Spleen (tissue), 11 donors: ENCODE measurements around the gene SLC9A3. TPM values are rescaled to one million over a fixed set of nuclear protein-coding genes. Genes with fewer than 3 reads are reported as not detected.

Source experiments
- DNase-seq: peaks from one replicate; pipeline ENCODE4 v3.0.0-alpha.2; 2020
- H3K27ac ChIP-seq, 8 donors: fragments of 200-600 bp; sonication (generic) in 7 of 8; 1 replicate in 4 of 8; 2 replicates in 4 of 8; pipeline versions ENCODE4 v1.5.0 to v1.8.0; 2016 to 2021; ENCODE audit warnings: inconsistent platforms in 4 of 8, mild to moderate bottlenecking in 4 of 8, moderate library complexity in 1 of 8
- H3K27me3 ChIP-seq, 7 donors: fragments of 200-600 bp; sonication (generic) in 6 of 7; replicated peaks in 1 of 7; 1 replicate in 4 of 7; 2 replicates in 3 of 7; pipeline versions ENCODE4 v1.5.0 to v1.8.0; 2016 to 2021; ENCODE audit warnings: inconsistent platforms in 3 of 7, mild to moderate bottlenecking in 1 of 7
- H3K36me3 ChIP-seq, 6 donors: fragments of 200-600 bp; sonication (generic) in 5 of 6; 1 replicate in 4 of 6; 2 replicates in 2 of 6; pipeline versions ENCODE4 v1.5.0 to v1.8.0; 2016 to 2021; ENCODE audit warnings: inconsistent platforms in 2 of 6
- H3K4me1 ChIP-seq, 6 donors: fragments of 200-600 bp; sonication (generic) in 5 of 6; 1 replicate in 3 of 6; 2 replicates in 3 of 6; pipeline versions ENCODE4 v1.5.0 to v1.8.0; 2016 to 2021; ENCODE audit warnings: inconsistent platforms in 3 of 6
- H3K4me3 ChIP-seq, 8 donors: fragments of 200-600 bp; sonication (generic) in 7 of 8; 1 replicate in 4 of 8; 2 replicates in 4 of 8; pipeline versions ENCODE4 v1.5.0 to v1.8.0; 2016 to 2021; ENCODE audit warnings: inconsistent platforms in 4 of 8, mild to moderate bottlenecking in 4 of 8, moderate library complexity in 2 of 8
- H3K9me3 ChIP-seq, 8 donors: fragments of 200-600 bp; sonication (generic) in 7 of 8; 1 replicate in 4 of 8; 2 replicates in 4 of 8; pipeline versions ENCODE4 v1.5.0 to v1.8.0; 2016 to 2021; ENCODE audit warnings: inconsistent platforms in 4 of 8
- CTCF ChIP-seq, 11 experiments: fragments of 200-600 bp in 7 of 11; fragments of 450-650 bp in 4 of 11; sonication (generic) in 4 of 11; IDR thresholded peaks in 8 of 11; conservative IDR thresholded peaks in 3 of 11; 1 replicate in 7 of 11; 2 replicates in 4 of 11; pipeline versions ENCODE4 v1.4.0 to v1.8.0; 2016 to 2021; ENCODE audit warnings: antibody characterized with exemption in 11 of 11, inconsistent platforms in 4 of 11, mild to moderate bottlenecking in 1 of 11
- POLR2A ChIP-seq, 3 donors: fragments of 450-650 bp; IDR thresholded peaks; one replicate each; pipeline ENCODE4 v1.5.1; 2017; ENCODE audit warnings: antibody characterized with exemption in 3 of 3, mild to moderate bottlenecking in 1 of 3
- POLR2AphosphoS5 ChIP-seq, 3 donors: sonication (generic); formaldehyde crosslinking; IDR thresholded peaks; one replicate each; pipeline ENCODE4 v1.5.1; 2017; ENCODE audit warnings: antibody characterized with exemption in 3 of 3
- WGBS, 5 donors: extraction: QIAGEN DNeasy Blood & Tissue Kit in 3 of 5; methylation state at CpG; one replicate each; pipeline versions ENCODE4 v1.1.5 to v1.1.7; 2013 to 2018; 5-methylcytosine and 5-hydroxymethylcytosine counted together
- intact Hi-C: fragments of 100-400 bp; cut with DNase I; formaldehyde crosslinking; loops from one replicate; pipeline ENCODE4 v1.15.0; 2023; ENCODE audit warnings: low total_unique reads
- polyA plus RNA-seq, 3 donors: library from polyadenylated mRNA; stranded (reverse); fragments of 200-250 nt; gene quantifications; one replicate each; pipeline ENCODE4 v1.2.1, GENCODE V29; 2013
- total RNA-seq, 7 donors: library from RNA; depleted of rRNA in 3 of 7; stranded (reverse); fragments of >200 nt in 3 of 7; fragmentation: NEBNext Ultra II Directional in 4 of 7; extraction: Animal tissue kit (Norgen Biotek cat#: 25700) in 4 of 7; gene quantifications; one replicate each; pipeline versions ENCODE4 v1.1.0 to v1.2.1, GENCODE V29; 2016 to 2021
- donor health status: healthy with polysubstance abuse.
- donor health status: DM: no; HTN: no; CAD: no; lungs with moderate emphysema.
- donor health status: DM: no; HTN: no; CAD: no.
- donor health status: Bipolar disorder and iron deficiency.
- donor health status: healthy.
- donor health status: DM: no; HTN: no; CAD: no.
- donor health status: DM: yes; HTN: yes; CAD: no.

Gene SLC9A3
- total and polyA plus RNA-seq, 10 donors = 1.0 to 3.2 (median 1.5) TPM

- no peaks in the 10 kb centered on the region for H3K9me3 ChIP-seq
- no peak for TF ChIP-seq POLR2AphosphoS5 (IDR thresholded peaks at IDR 0.05)
- TF ChIP-seq CTCF (IDR thresholded peaks at IDR 0.05 in 8 of 11, conservative IDR thresholded peaks at IDR 0.05 in 3 of 11) = no peak
- no peak for TF ChIP-seq POLR2A (IDR thresholded peaks at IDR 0.05)
- intact Hi-C loops = no loop called here
- H3K36me3 ChIP-seq = peaks cover 0 to 7% (median 0%) of the 10 kb centered on the region in 6 donors
- no peak overlapping the region for H3K4me3 ChIP-seq
- H3K27ac ChIP-seq = no peak overlapping the region
- peaks cover 0 to 10% (median 4%) of the 10 kb centered on the region in 6 donors for H3K4me1 ChIP-seq
- H3K27me3 ChIP-seq = peaks cover 0 to 3% (median 0%) of the 10 kb centered on the region in 7 donors
- no peak for DNase-seq
- 83 to 90% (median 88%) methylated on average over 32 of the region's 32 CpGs for WGBS, 5 donors
Observed at GRCh38 chr5:422323-423232, 101.7 kb downstream of the SLC9A3 start.

- Histone ChIP-seq H3K9me3 (no peaks in the 10 kb centered on the region), H3K36me3 (peaks cover 0 to 4% (median 0%) of the 10 kb centered on the region in 6 donors), H3K27me3 (peaks cover 0 to 3% (median 0%) of the 10 kb centered on the region in 7 donors), H3K27ac (no peak overlapping the region), H3K4me3 (no peak overlapping the region), H3K4me1 (peaks cover 0 to 10% (median 4%) of the 10 kb centered on the region in 6 donors)
- TF ChIP-seq CTCF (IDR thresholded peaks at IDR 0.05 in 8 of 11, conservative IDR thresholded peaks at IDR 0.05 in 3 of 11) = no peak
- TF ChIP-seq POLR2A (IDR thresholded peaks at IDR 0.05) = no peak
- TF ChIP-seq POLR2AphosphoS5 (IDR thresholded peaks at IDR 0.05) = no peak
- WGBS, 5 donors = 86 to 97% (median 94%) methylated on average over 13 of the region's 13 CpGs
- intact Hi-C loops = no loop called here
- no peak for DNase-seq
Observed at GRCh38 chr5:421901-422300, 102.3 kb downstream of the SLC9A3 start.

DNA sequence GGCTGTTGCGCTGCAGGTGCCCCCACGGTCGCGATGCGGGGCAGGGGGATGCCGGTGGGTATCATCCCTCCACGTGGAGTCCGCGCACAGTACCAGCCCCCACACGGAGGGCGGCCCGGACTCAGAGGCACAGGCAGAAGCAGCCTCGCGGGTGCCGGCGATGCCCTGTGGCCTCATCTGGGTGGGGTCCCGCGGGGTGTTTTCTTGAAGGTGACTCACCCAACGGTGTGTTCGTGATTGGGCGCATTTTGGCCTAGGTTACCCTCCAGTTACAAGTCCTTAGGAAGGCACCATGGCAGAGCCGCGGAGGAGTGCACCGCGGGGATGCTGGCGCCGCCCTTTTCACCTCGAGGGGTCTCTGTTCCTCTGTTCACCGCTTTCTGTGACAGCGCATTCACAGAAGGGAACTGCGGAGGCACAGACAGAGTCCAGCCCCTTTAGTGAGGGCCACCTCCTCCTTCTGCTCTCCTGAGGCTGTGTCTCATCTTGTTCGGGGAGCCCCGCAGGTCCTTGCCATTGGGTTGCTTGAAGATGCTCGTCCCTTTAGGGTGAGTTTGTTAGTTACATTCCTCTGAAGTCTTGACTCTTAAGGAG, 102.9 kb downstream of the SLC9A3 start:
- 88 to 96% (median 94%) methylated on average over 17 to 34 of the region's 34 CpGs for WGBS, 5 donors
- Histone ChIP-seq H3K4me1 (peaks cover 0 to 13% (median 4%) of the 10 kb centered on the region in 6 donors), H3K27ac (no peak overlapping the region), H3K27me3 (peaks cover 0 to 3% (median 0%) of the 10 kb centered on the region in 7 donors), H3K4me3 (no peak overlapping the region), H3K9me3 (no peaks in the 10 kb centered on the region), H3K36me3 (peaks cover 0 to 4% (median 0%) of the 10 kb centered on the region in 6 donors)
- DNase-seq = no peak
- intact Hi-C loops = no loop called here
- TF ChIP-seq POLR2A (IDR thresholded peaks at IDR 0.05) = no peak
- TF ChIP-seq POLR2AphosphoS5 (IDR thresholded peaks at IDR 0.05) = no peak
- no peak for TF ChIP-seq CTCF (IDR thresholded peaks at IDR 0.05 in 8 of 11, conservative IDR thresholded peaks at IDR 0.05 in 3 of 11)
